H1 (cell line): Measurements from ENCODE around the gene CYP2J2. TPM values are rescaled to one million over a fixed set of nuclear protein-coding genes. Genes with fewer than 3 reads are reported as not detected.

Experiments used
- CTCF ChIA-PET: fragments of 300-600 bp; sonication (Branson Sonifier 250); formaldehyde crosslinking; loops from one replicate; lab custom pipeline; 2021; ENCODE audit not compliant: partially characterized antibody; lab: Charles Lee
- POLR2A ChIA-PET: fragments of 300-600 bp; sonication (Branson Sonifier 250); formaldehyde crosslinking; loops from one replicate; lab custom pipeline; 2021; ENCODE audit warnings: inconsistent platforms; ENCODE audit not compliant: partially characterized antibody; lab: Charles Lee
- DNase-seq, 2 experiments: peaks; one replicate each; pipeline versions ENCODE4 v3.0.0 to v3.0.0-alpha.2; 2010 to 2022; ENCODE audit warnings: low spot score in 2 of 2, low read depth in 1 of 2, mixed read lengths in 1 of 2
- FAIRE-seq: peaks from 2 replicates; lab custom pipeline; 2011; peaks lifted over from hg19 to GRCh38; lab: Jason Lieb, UNC
- H2AFZ ChIP-seq: 2 replicates; pipeline ENCODE4 v1.8.1; 2012; ENCODE audit warnings: low read length, inconsistent platforms
- H2AK5ac ChIP-seq: 2 replicates; pipeline ENCODE4 v1.6.1; 2013; ENCODE audit warnings: low read depth, low read length
- H2BK120ac ChIP-seq: replicated peaks from 2 replicates; pipeline ENCODE3; 2013; ENCODE audit warnings: low read depth, low read length, inconsistent platforms
- H2BK12ac ChIP-seq: 2 replicates; pipeline ENCODE4 v1.6.1; 2013; ENCODE audit warnings: low read depth, low read length
- H2BK15ac ChIP-seq: 2 replicates; pipeline ENCODE4 v1.6.1; 2013; ENCODE audit warnings: low read length
- H2BK20ac ChIP-seq: 2 replicates; pipeline ENCODE4 v1.6.1; 2013; ENCODE audit warnings: low read length
- H2BK5ac ChIP-seq: 2 replicates; pipeline ENCODE4 v1.6.1; 2013; ENCODE audit warnings: low read depth, low read length
- H3K14ac ChIP-seq: 2 replicates; pipeline ENCODE4 v1.6.1; 2013; ENCODE audit warnings: inconsistent platforms; ENCODE audit not compliant: insufficient read length
- H3K18ac ChIP-seq: 2 replicates; pipeline ENCODE4 v1.6.1; 2013; ENCODE audit warnings: low read length; ENCODE audit errors: extremely low read depth
- H3K23ac ChIP-seq: 2 replicates; pipeline ENCODE4 v1.6.1; 2013; ENCODE audit warnings: inconsistent platforms; ENCODE audit not compliant: insufficient read length
- H3K23me2 ChIP-seq: 2 replicates; pipeline ENCODE4 v1.6.1; 2013; ENCODE audit warnings: low read depth, low read length
- H3K27ac ChIP-seq: 2 replicates; pipeline ENCODE4 v1.6.1; 2011; ENCODE audit warnings: low read depth, low read length, inconsistent platforms
- H3K27me3 ChIP-seq, 4 experiments: replicated peaks in 1 of 4; 1 replicate in 1 of 4; 2 replicates in 3 of 4; pipeline versions ENCODE4 v1.6.1 to v1.8.1; 2011 to 2013; ENCODE audit warnings: low read length in 3 of 4, mild to moderate bottlenecking in 3 of 4, inconsistent platforms in 2 of 4, mixed read lengths in 2 of 4, moderate library complexity in 1 of 4; ENCODE audit not compliant: control insufficient read depth in 3 of 4, insufficient read depth in 3 of 4; ENCODE audit errors: extremely low read depth in 1 of 4
- H3K36me3 ChIP-seq, 4 experiments: 2 replicates each; pipeline versions ENCODE4 v1.6.1 to v1.8.1; 2011 to 2013; ENCODE audit warnings: mild to moderate bottlenecking in 4 of 4, low read length in 3 of 4, moderate library complexity in 2 of 4, control low read depth in 1 of 4, inconsistent platforms in 1 of 4; ENCODE audit not compliant: insufficient read depth in 4 of 4, control insufficient read depth in 2 of 4
- H3K4ac ChIP-seq: replicated peaks from 2 replicates; pipeline ENCODE3; 2013; ENCODE audit warnings: low read length, low read depth, mixed read lengths, inconsistent platforms; ENCODE audit not compliant: insufficient read length
- H3K4me1 ChIP-seq, 4 experiments: replicated peaks in 1 of 4; 1 replicate in 1 of 4; 2 replicates in 3 of 4; pipeline versions ENCODE4 v1.6.1 to v1.8.1; 2011 to 2013; ENCODE audit warnings: low read length in 3 of 4, inconsistent platforms in 2 of 4, mixed read lengths in 1 of 4; ENCODE audit not compliant: insufficient read depth in 4 of 4, control insufficient read depth in 3 of 4
- H3K4me2 ChIP-seq, 2 experiments: 2 replicates each; pipeline versions ENCODE4 v1.6.1 to v1.8.1; 2011 to 2013; ENCODE audit warnings: low read depth in 2 of 2, low read length in 2 of 2, control low read depth in 1 of 2, inconsistent platforms in 1 of 2, mild to moderate bottlenecking in 1 of 2; ENCODE audit not compliant: insufficient read depth in 1 of 2
- H3K4me3 ChIP-seq, 4 experiments: fragments of 200-600, 300-600 bp in 1 of 4; sonication (generic), shearing (Covaris generic), sonication (Bioruptor Twin) in 1 of 4; 2 replicates each; pipeline versions ENCODE4 v1.5.1 to v1.8.1; 2011 to 2016; ENCODE audit warnings: low read length in 4 of 4, low read depth in 3 of 4, control low read depth in 2 of 4, inconsistent platforms in 2 of 4, mild to moderate bottlenecking in 2 of 4, mixed read lengths in 1 of 4, moderate library complexity in 1 of 4; ENCODE audit not compliant: insufficient read depth in 2 of 4; ENCODE audit errors: extremely low read depth in 1 of 4
- H3K56ac ChIP-seq: replicated peaks from 2 replicates; pipeline ENCODE3; 2013; ENCODE audit warnings: low read depth, mild to moderate bottlenecking, mixed read lengths, low read length, inconsistent platforms; ENCODE audit not compliant: insufficient read length
- H3K79me1 ChIP-seq: 2 replicates; pipeline ENCODE4 v1.6.1; 2013; ENCODE audit warnings: low read depth, low read length, control low read depth
- H3K79me2 ChIP-seq, 2 experiments: 2 replicates each; pipeline versions ENCODE4 v1.6.1 to v1.8.1; 2012 to 2013; ENCODE audit warnings: low read length in 2 of 2, mild to moderate bottlenecking in 2 of 2, inconsistent platforms in 1 of 2; ENCODE audit not compliant: insufficient read depth in 2 of 2, control insufficient read depth in 1 of 2
- H3K9ac ChIP-seq, 4 experiments: replicated peaks in 1 of 4; 1 replicate in 1 of 4; 2 replicates in 3 of 4; pipeline versions ENCODE4 v1.6.1 to v1.8.1; 2011 to 2013; ENCODE audit warnings: low read depth in 3 of 4, low read length in 3 of 4, control low read depth in 2 of 4, mild to moderate bottlenecking in 2 of 4, moderate library complexity in 2 of 4, inconsistent platforms in 1 of 4; ENCODE audit errors: extremely low read depth in 1 of 4
- H3K9me3 ChIP-seq, 2 experiments: 2 replicates each; pipeline versions ENCODE4 v1.6.1 to v1.8.1; 2012 to 2013; ENCODE audit warnings: mild to moderate bottlenecking in 2 of 2, moderate library complexity in 2 of 2, control low read depth in 1 of 2, inconsistent platforms in 1 of 2, low read depth in 1 of 2, low read length in 1 of 2, mixed read lengths in 1 of 2; ENCODE audit not compliant: insufficient read depth in 2 of 2
- H4K20me1 ChIP-seq, 2 experiments: replicated peaks in 1 of 2; 2 replicates each; pipeline versions ENCODE3 to v1.8.1; 2011 to 2013; ENCODE audit warnings: inconsistent platforms in 2 of 2, low read length in 2 of 2, mild to moderate bottlenecking in 1 of 2; ENCODE audit not compliant: insufficient read depth in 2 of 2, control insufficient read depth in 1 of 2
- H4K5ac ChIP-seq: 2 replicates; pipeline ENCODE4 v1.6.1; 2013; ENCODE audit warnings: low read length, low read depth, mixed read lengths, inconsistent platforms; ENCODE audit not compliant: insufficient read length
- H4K8ac ChIP-seq: 2 replicates; pipeline ENCODE4 v1.8.0; 2013; ENCODE audit warnings: mild to moderate bottlenecking, moderate library complexity, low read length, inconsistent platforms; ENCODE audit not compliant: insufficient read depth; ENCODE audit errors: extremely low read depth
- H4K91ac ChIP-seq: replicated peaks from 2 replicates; pipeline ENCODE3; 2013; ENCODE audit warnings: low read length, mixed read lengths, inconsistent platforms; ENCODE audit not compliant: insufficient read length
- BACH1 ChIP-seq: IDR thresholded peaks from 2 replicates; pipeline ENCODE4 v1.6.1; 2012; ENCODE audit warnings: low read length, improper control_type of control experiment
- CBX8 ChIP-seq: fragments of 300-800, 300-1000 bp; sonication (generic); IDR thresholded peaks from 2 replicates; pipeline ENCODE4 v1.7.1; 2016; ENCODE audit warnings: low read depth, low read length, borderline replicate concordance
- CREB1 ChIP-seq: IDR thresholded peaks from 2 replicates; pipeline ENCODE4 v1.6.1; 2012; ENCODE audit warnings: inconsistent platforms
- CTBP2 ChIP-seq: IDR thresholded peaks from 2 replicates; pipeline ENCODE4 v1.7.0; 2011; ENCODE audit warnings: borderline replicate concordance, mild to moderate bottlenecking, moderate library complexity, mixed read lengths, low read length; ENCODE audit not compliant: insufficient read depth, insufficient read length
- EGR1 ChIP-seq: IDR thresholded peaks from 2 replicates; pipeline ENCODE4 v1.6.1; 2011; ENCODE audit warnings: low read depth, low read length, borderline replicate concordance
- RBBP5 ChIP-seq: IDR thresholded peaks from 2 replicates; pipeline ENCODE4 v1.7.1; 2012; ENCODE audit warnings: low read depth, mild to moderate bottlenecking, inconsistent platforms, low read length, moderate library complexity, borderline replicate concordance
- RNF2 ChIP-seq: fragments of 200-900, 300-1000 bp; sonication (generic); IDR thresholded peaks from 2 replicates; pipeline ENCODE4 v1.7.1; 2016; ENCODE audit warnings: borderline replicate concordance, low read depth, mild to moderate bottlenecking, antibody characterized with exemption, low read length; ENCODE audit not compliant: poor library complexity, severe bottlenecking; ENCODE audit errors: missing control alignments
- SRF ChIP-seq: IDR thresholded peaks from 2 replicates; pipeline ENCODE4 v1.6.1; 2011; ENCODE audit warnings: mild to moderate bottlenecking, low read depth, low read length, moderate library complexity
- TBP ChIP-seq: IDR thresholded peaks from 2 replicates; pipeline ENCODE4 v1.6.1; 2011; ENCODE audit warnings: low read depth, low read length, improper control_type of control experiment
- TEAD4 ChIP-seq: IDR thresholded peaks from 2 replicates; pipeline ENCODE4 v1.6.1; 2012; ENCODE audit warnings: low read depth, low read length, inconsistent platforms, mixed read lengths
- USF2 ChIP-seq: IDR thresholded peaks from 2 replicates; pipeline ENCODE4 v1.6.1; 2011; ENCODE audit warnings: low read length, improper control_type of control experiment
- WGBS, 2 experiments: shearing (Covaris generic) in 1 of 2; methylation state at CpG; one replicate each; pipeline versions ENCODE4 v1.1.6 to v1.1.7; 2013 to 2015; ENCODE audit warnings: low lambda C conversion rate in 2 of 2, mixed read lengths in 2 of 2, inconsistent platforms in 1 of 2, low coverage in 1 of 2, missing lambda C conversion rate in 1 of 2; ENCODE audit not compliant: insufficient replicate concordance in 2 of 2, insufficient coverage in 1 of 2, insufficient read length in 1 of 2; ENCODE audit errors: extremely low coverage in 1 of 2, missing lambda C conversion rate in 1 of 2; 5-methylcytosine and 5-hydroxymethylcytosine counted together
- polyA plus RNA-seq, 7 experiments: library from polyadenylated mRNA; depleted of rRNA in 3 of 7; stranded (reverse) in 5 of 7; unstranded in 2 of 7; fragments of >200 nt in 5 of 7; fragments of 200-250 nt in 2 of 7; gene quantifications; 1 replicate in 5 of 7; 2 replicates in 1 of 7; 4 replicates in 1 of 7; pipeline versions ENCODE4 v1.2.1 to v1.2.3, GENCODE V29; 2011 to 2013; ENCODE audit warnings: missing spikeins in 2 of 7, mixed read lengths in 2 of 7
- total RNA-seq: library from RNA; stranded (reverse); fragmentation: NEBNext Ultra II Directional; extraction: Animal tissue kit (Norgen Biotek cat#: 25700); gene quantifications from 2 replicates; pipeline ENCODE4 v1.2.1, GENCODE V29; 2021

CYP2J2 gene
- total and polyA plus RNA-seq, 2 of the 8 experiments (the other 6 are each of a cell fraction or from before 2014, with no cell fraction given): 0.59 to 2.1 TPM

DNA sequence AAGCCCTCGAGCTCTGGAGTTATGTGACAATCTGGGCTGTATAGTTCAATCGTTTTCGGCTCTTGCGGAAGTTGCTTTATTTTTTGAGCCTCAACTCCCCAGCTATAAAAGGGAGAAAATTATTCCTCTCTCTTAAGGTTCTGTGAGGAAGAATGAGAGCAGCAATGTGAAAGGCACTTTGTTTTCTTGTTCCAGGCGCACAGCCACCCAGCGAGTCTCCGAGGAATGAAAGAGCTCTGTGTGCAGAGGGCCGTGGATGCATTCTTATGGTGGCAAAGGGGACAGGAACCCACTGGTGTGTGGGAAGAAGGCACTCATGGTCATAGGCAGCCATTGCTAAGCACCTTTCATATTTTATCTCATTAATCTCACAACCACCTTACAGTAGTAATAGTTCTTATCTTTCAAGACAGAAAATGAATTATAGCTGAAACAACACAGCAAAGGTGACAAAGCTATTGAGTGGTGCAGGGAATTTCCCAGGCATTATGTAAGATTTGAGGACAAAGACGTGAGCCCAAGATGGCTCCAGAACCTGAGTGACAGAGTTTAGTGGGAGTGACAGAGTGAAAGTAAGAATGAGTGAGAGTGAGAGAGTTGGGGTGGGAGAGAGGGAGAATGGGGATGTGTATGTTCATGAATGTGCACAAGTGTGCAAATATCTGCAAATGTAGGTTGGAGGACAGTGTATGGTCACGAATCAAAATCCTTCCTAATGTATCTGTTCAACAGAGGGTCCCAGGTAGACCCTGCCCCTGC lies 9.4 kb downstream of the CYP2J2 start:
- H3K9me3 ChIP-seq: no peaks in the 10 kb centered on the region
- H2AK5ac ChIP-seq: no peak overlapping the region
- no peaks in the 10 kb centered on the region for H3K4me1 ChIP-seq
- no peak overlapping the region for H3K27ac ChIP-seq
- H2AFZ ChIP-seq: no peak overlapping the region
- FAIRE-seq: no peak
- H4K5ac ChIP-seq: no peak overlapping the region
- H3K23me2 ChIP-seq: peaks cover 2% of the 10 kb centered on the region; the same call in 1 of the 2 replicates
- H4K20me1 ChIP-seq: no peaks in the 10 kb centered on the region
- H3K18ac ChIP-seq: no peak overlapping the region
- H2BK15ac ChIP-seq: no peak overlapping the region
- H4K91ac ChIP-seq: no peak overlapping the region
- H3K23ac ChIP-seq: no peak overlapping the region
- H4K8ac ChIP-seq: no peak overlapping the region
- no peak overlapping the region for H2BK20ac ChIP-seq
- H3K36me3 ChIP-seq: no peaks in the 10 kb centered on the region
- no peak overlapping the region for H2BK120ac ChIP-seq
- H3K4me2 ChIP-seq: no peak overlapping the region
- H3K27me3 ChIP-seq: no peaks in the 10 kb centered on the region
- no peaks in the 10 kb centered on the region for H3K79me1 ChIP-seq
- H3K9ac ChIP-seq: no peak overlapping the region
- 94% methylated on average over 10 of the region's 10 CpGs; no CpG with 5 or more reads in 1 of the 2 experiments for WGBS, 2 experiments
- POLR2A ChIA-PET: no interaction called here
- H2BK12ac ChIP-seq: no peak overlapping the region
- no peak overlapping the region for H3K56ac ChIP-seq
- no peak overlapping the region for H3K14ac ChIP-seq
- no peak overlapping the region for H2BK5ac ChIP-seq
- H3K4ac ChIP-seq: no peak overlapping the region
- no peaks in the 10 kb centered on the region for H3K79me2 ChIP-seq
- DNase-seq: no peak
- H3K4me3 ChIP-seq: no peak overlapping the region
- CTCF ChIA-PET: interaction anchor here (0.8 to 3.2 kb wide), 6 partner anchors 14 to 39 kb away, joined by 4 to 20 read pairs (median 4); no protein-coding TSS in a partner anchor
- TF ChIP-seq CTBP2 (no peak), RBBP5 (no peak), BACH1 (no peak), TEAD4 (no peak), CREB1 (no peak), RNF2 (no peak), EGR1 (no peak), CBX8 (no peak), SRF (no peak), TBP (no peak), USF2 (no peak)
